GM12878 (cell line): Measurements from ENCODE around the gene ZNF280D. TPM values are rescaled to one million over a fixed set of nuclear protein-coding genes. Genes with fewer than 3 reads are reported as not detected.

Experiments used
- ATAC-seq: fragments of 200-7000 bp; cut with Tn5 transposase; 3 replicates; pipeline ENCODE4 v1.9.1; 2020; ENCODE audit warnings: mild to moderate bottlenecking, moderate library complexity
- BruUV-seq: library from RNA; stranded (reverse); fragments of 400-500 nt; replicated peaks from 2 replicates; lab custom pipeline; 2021; lab: Mats Ljungman, UMichigan
- CTCF ChIA-PET: fragments of 300-600 bp; sonication (Branson Sonifier 250); formaldehyde crosslinking; extraction: SDS; loops from one replicate; lab custom pipeline; 2021; ENCODE audit warnings: inconsistent platforms; lab: Yijun Ruan, JAX
- POLR2A ChIA-PET: fragments of 350-600 bp; formaldehyde crosslinking; extraction: SDS; loops from one replicate; lab custom pipeline; 2021; ENCODE audit warnings: inconsistent platforms; lab: Charles Lee
- RAD21 ChIA-PET: fragments of 300-600 bp; sonication (Branson Sonifier 250); formaldehyde crosslinking; loops from one replicate; lab custom pipeline; 2023; ENCODE audit warnings: antibody characterized with exemption; ENCODE audit not compliant: unreplicated experiment; lab: Charles Lee
- SMC1A ChIA-PET: fragments of 300-600 bp; sonication (Branson Sonifier 250); formaldehyde crosslinking; loops from one replicate; lab custom pipeline; 2023; ENCODE audit not compliant: unreplicated experiment, uncharacterized antibody; lab: Charles Lee
- DNase-seq: peaks from one replicate; pipeline ENCODE4 v3.0.0-alpha.2; 2011; ENCODE audit warnings: low read depth, low spot score
- FAIRE-seq: peaks from 3 replicates; lab custom pipeline; 2011; peaks lifted over from hg19 to GRCh38; lab: Jason Lieb, UNC
- H2AFZ ChIP-seq: 2 replicates; pipeline ENCODE4 v1.6.0; 2011; ENCODE audit warnings: low read depth, low read length, control low read depth; ENCODE audit not compliant: control insufficient read depth
- H3K27ac ChIP-seq: 2 replicates; pipeline ENCODE4 v1.5.1; 2011; ENCODE audit warnings: control low read depth; ENCODE audit not compliant: control insufficient read depth, insufficient read depth
- H3K27me3 ChIP-seq, 2 experiments: replicated peaks in 1 of 2; 2 replicates each; pipeline versions ENCODE4 v1.6.0 to v1.6.1; 2011; ENCODE audit warnings: low read length in 1 of 2; ENCODE audit not compliant: control insufficient read depth in 2 of 2, insufficient read depth in 2 of 2
- H3K36me3 ChIP-seq, 2 experiments: 2 replicates each; pipeline ENCODE4 v1.5.1; 2011; ENCODE audit warnings: low read length in 1 of 2; ENCODE audit not compliant: control insufficient read depth in 2 of 2, insufficient read depth in 2 of 2
- H3K4me1 ChIP-seq: 2 replicates; pipeline ENCODE4 v1.6.1; 2011; ENCODE audit warnings: mild to moderate bottlenecking, low read length, moderate library complexity, mixed read lengths; ENCODE audit not compliant: control insufficient read depth, insufficient read depth
- H3K4me2 ChIP-seq: 2 replicates; pipeline ENCODE4 v1.6.0; 2011; ENCODE audit warnings: control low read depth; ENCODE audit not compliant: control insufficient read depth, insufficient read depth
- H3K4me3 ChIP-seq: fragments of 200-600 bp; sonication (generic); 2 replicates; pipeline ENCODE4 v1.5.1; 2016
- H3K79me2 ChIP-seq: 2 replicates; pipeline ENCODE4 v1.6.0; 2011; ENCODE audit warnings: low read length; ENCODE audit not compliant: control insufficient read depth, insufficient read depth
- H3K9ac ChIP-seq: 2 replicates; pipeline ENCODE4 v1.8.0; 2011; ENCODE audit warnings: low read length, control low read depth, mixed read lengths; ENCODE audit not compliant: control insufficient read depth, insufficient read depth
- H3K9me3 ChIP-seq: replicated peaks from 3 replicates; pipeline ENCODE4 v1.5.1; 2011; ENCODE audit warnings: mild to moderate bottlenecking, low read length; ENCODE audit not compliant: control insufficient read depth, insufficient read depth
- H4K20me1 ChIP-seq: 2 replicates; pipeline ENCODE4 v1.6.0; 2011; ENCODE audit not compliant: control insufficient read depth, insufficient read depth
- ASH2L ChIP-seq: fragments of 300-600, 200-600 bp; sonication (generic); IDR thresholded peaks from 2 replicates; pipeline ENCODE4 v1.6.1; 2017; ENCODE audit warnings: low read depth, mild to moderate bottlenecking, borderline replicate concordance
- BCLAF1 ChIP-seq: fragments of 450-650 bp; IDR thresholded peaks from 2 replicates; pipeline ENCODE4 v1.6.1; 2017; ENCODE audit warnings: antibody characterized with exemption, mild to moderate bottlenecking, moderate library complexity
- CBX3 ChIP-seq: fragments of 200-600 bp; sonication (generic); IDR thresholded peaks from 2 replicates; pipeline ENCODE4 v1.6.1; 2016; ENCODE audit warnings: low read depth, borderline replicate concordance
- CHD4 ChIP-seq: fragments of 200-600 bp; sonication (generic); IDR thresholded peaks from 2 replicates; pipeline ENCODE4 v1.6.1; 2016; ENCODE audit warnings: mild to moderate bottlenecking
- CREM ChIP-seq: IDR thresholded peaks from 2 replicates; pipeline ENCODE4 v1.6.1; 2014; ENCODE audit warnings: antibody characterized with exemption, low read depth
- EED ChIP-seq: sonication (generic); IDR thresholded peaks from 2 replicates; pipeline ENCODE4 v1.6.1; 2016; ENCODE audit warnings: antibody characterized with exemption, low read depth
- FOXM1 ChIP-seq: IDR thresholded peaks from 2 replicates; pipeline ENCODE4 v1.6.1; 2012; ENCODE audit warnings: low read depth, mild to moderate bottlenecking, inconsistent platforms, low read length, moderate library complexity
- HDAC2 ChIP-seq: fragments of 200-600 bp; sonication (generic); IDR thresholded peaks from 2 replicates; pipeline ENCODE4 v1.6.1; 2017
- IRF4 ChIP-seq: IDR thresholded peaks from 2 replicates; pipeline ENCODE4 v1.6.1; 2011; ENCODE audit warnings: low read depth, low read length
- JUND ChIP-seq: IDR thresholded peaks from 2 replicates; pipeline ENCODE4 v1.6.1; 2012; ENCODE audit warnings: low read depth, mild to moderate bottlenecking, low read length, improper control_type of control experiment, moderate library complexity
- LARP7 ChIP-seq: fragments of 450-650 bp; IDR thresholded peaks from 2 replicates; pipeline ENCODE4 v1.6.1; 2017; ENCODE audit warnings: mild to moderate bottlenecking
- MEF2A ChIP-seq: IDR thresholded peaks from 2 replicates; pipeline ENCODE4 v1.6.1; 2011; ENCODE audit warnings: low read depth, mild to moderate bottlenecking, low read length, moderate library complexity; ENCODE audit not compliant: insufficient read depth
- NFIC ChIP-seq: IDR thresholded peaks from 2 replicates; pipeline ENCODE4 v1.6.1; 2012; ENCODE audit warnings: low read depth, mild to moderate bottlenecking, inconsistent platforms, low read length, moderate library complexity
- NFYA ChIP-seq: IDR thresholded peaks from 2 replicates; pipeline ENCODE4 v1.6.1; 2011; ENCODE audit warnings: low read depth, mild to moderate bottlenecking, low read length, improper control_type of control experiment, borderline replicate concordance
- RAD21 ChIP-seq: IDR thresholded peaks from 2 replicates; pipeline ENCODE4 v1.6.1; 2011; ENCODE audit warnings: mild to moderate bottlenecking, low read depth, low read length, moderate library complexity; ENCODE audit not compliant: insufficient read depth
- SIN3A ChIP-seq: IDR thresholded peaks from 2 replicates; pipeline ENCODE4 v1.6.1; 2012; ENCODE audit warnings: low read depth, low read length, improper control_type of control experiment
- SKIL ChIP-seq: fragments of 450-650 bp; IDR thresholded peaks from 2 replicates; pipeline ENCODE4 v1.6.1; 2017; ENCODE audit warnings: mild to moderate bottlenecking, low read depth, inconsistent platforms; ENCODE audit not compliant: poor library complexity, severe bottlenecking
- SMARCA5 ChIP-seq: fragments of 450-650 bp; IDR thresholded peaks from 2 replicates; pipeline ENCODE4 v1.6.1; 2017; ENCODE audit warnings: mild to moderate bottlenecking
- TCF3 ChIP-seq: IDR thresholded peaks from 2 replicates; pipeline ENCODE4 v1.6.1; 2012; ENCODE audit warnings: low read depth, mild to moderate bottlenecking, low read length, borderline replicate concordance; ENCODE audit not compliant: insufficient read depth
- ZBTB4 ChIP-seq: fragments of 450-650 bp; formaldehyde crosslinking; IDR thresholded peaks from 2 replicates; pipeline ENCODE4 v1.4.0; 2022; ENCODE audit warnings: mild to moderate bottlenecking, moderate library complexity
- in situ Hi-C: fragments of 300-500 bp; cut with MboI; formaldehyde crosslinking; loops from 9 replicates; pipeline ENCODE4 v1.14.3; 2018; ENCODE audit warnings: mixed read lengths
- intact Hi-C: fragments of 100-400 bp; cut with micrococcal nuclease; formaldehyde crosslinking; loops from one replicate; pipeline ENCODE4 v1.14.2; 2022; ENCODE audit not compliant: unreplicated experiment
- polyA plus RNA-seq, 11 experiments: library from polyadenylated mRNA; depleted of rRNA in 4 of 11; unstranded in 6 of 11; stranded (reverse) in 5 of 11; fragments of >200 nt; fragmentation: Nextera tagmentation in 4 of 11; fragmentation: Illumina TruSeq in 1 of 11; extraction: Ambion mirVana in 4 of 11; extraction: Trizol in 1 of 11; gene quantifications; 1 replicate in 1 of 11; 2 replicates in 10 of 11; pipeline versions ENCODE4 v1.2.1 to v1.2.3, GENCODE V29; 2011 to 2016; ENCODE audit warnings: inconsistent platforms in 2 of 11, missing spikeins in 2 of 11, low read depth in 1 of 11
- total RNA-seq, 4 experiments: library from RNA; depleted of rRNA in 3 of 4; stranded (reverse); fragments of >200 nt in 3 of 4; fragmentation: Illumina TruSeq in 1 of 4; extraction: Trizol in 1 of 4; gene quantifications; 2 replicates each; pipeline versions ENCODE4 v1.2.1 to v1.2.3, GENCODE V29; 2013 to 2021

Gene ZNF280D
- total and polyA plus RNA-seq, 10 of the 15 experiments (the other 5 are each of a cell fraction or from before 2014, with no cell fraction given), result 5.6 to 18.6 (median 8.6) TPM

- FAIRE-seq (no peak), DNase-seq (no peak), ATAC-seq (no peak)
- H3K27ac ChIP-seq, result no peak overlapping the region
- ChIA-PET CTCF (no interaction called here), SMC1A (no interaction called here), RAD21 (no interaction called here), POLR2A (no interaction called here)
- intact Hi-C loops, result no loop called here
- H4K20me1 ChIP-seq, result no peaks in the 10 kb centered on the region
- H3K36me3 ChIP-seq, result no peaks in the 10 kb centered on the region; a peak in 1 of 4 replicates
- no peaks in the 10 kb centered on the region for H3K79me2 ChIP-seq
- BruUV-seq, result no TSS peak
- H3K4me3 ChIP-seq, result no peak overlapping the region
- in situ Hi-C loops, result no loop called here
- no peaks in the 10 kb centered on the region for H3K4me1 ChIP-seq
- no peaks in the 10 kb centered on the region for H3K9me3 ChIP-seq
- TF ChIP-seq SKIL (no peak), NFYA (no peak), CBX3 (no peak), NFIC (no peak), TCF3 (no peak), CHD4 (no peak), EED (no peak), IRF4 (no peak), SMARCA5 (no peak), MEF2A (no peak), RAD21 (no peak), BCLAF1 (no peak), JUND (no peak), HDAC2 (no peak), CREM (no peak), ZBTB4 (CRISPR knock-in tag) (no peak), ASH2L (no peak), LARP7 (no peak), SIN3A (no peak), FOXM1 (no peak)
- H3K4me2 ChIP-seq, result no peak overlapping the region
- H3K27me3 ChIP-seq, result no peaks in the 10 kb centered on the region
- H2AFZ ChIP-seq, result no peak overlapping the region
- no peak overlapping the region for H3K9ac ChIP-seq
These were observed 58.5 kb downstream of the ZNF280D start for GRCh38 chr15:56674857-56675256.
